Fibroblast of peridontal ligament (primary cell): Measurements from ENCODE around the gene MIAT.
A peak's percentile ranks its signal among the peaks of the same experiment; 100 is the strongest.
"Not testable (repeated sequence)": the region's sequence is repeated elsewhere in the genome, so short reads cannot be mapped to it uniquely, and the experiment has no call there.

ENCODE experiments used
- DNase-seq: peaks from one replicate; pipeline ENCODE4 v3.0.0-alpha.2; 2010; ENCODE audit errors: extremely low read depth

The MIAT gene

DNA sequence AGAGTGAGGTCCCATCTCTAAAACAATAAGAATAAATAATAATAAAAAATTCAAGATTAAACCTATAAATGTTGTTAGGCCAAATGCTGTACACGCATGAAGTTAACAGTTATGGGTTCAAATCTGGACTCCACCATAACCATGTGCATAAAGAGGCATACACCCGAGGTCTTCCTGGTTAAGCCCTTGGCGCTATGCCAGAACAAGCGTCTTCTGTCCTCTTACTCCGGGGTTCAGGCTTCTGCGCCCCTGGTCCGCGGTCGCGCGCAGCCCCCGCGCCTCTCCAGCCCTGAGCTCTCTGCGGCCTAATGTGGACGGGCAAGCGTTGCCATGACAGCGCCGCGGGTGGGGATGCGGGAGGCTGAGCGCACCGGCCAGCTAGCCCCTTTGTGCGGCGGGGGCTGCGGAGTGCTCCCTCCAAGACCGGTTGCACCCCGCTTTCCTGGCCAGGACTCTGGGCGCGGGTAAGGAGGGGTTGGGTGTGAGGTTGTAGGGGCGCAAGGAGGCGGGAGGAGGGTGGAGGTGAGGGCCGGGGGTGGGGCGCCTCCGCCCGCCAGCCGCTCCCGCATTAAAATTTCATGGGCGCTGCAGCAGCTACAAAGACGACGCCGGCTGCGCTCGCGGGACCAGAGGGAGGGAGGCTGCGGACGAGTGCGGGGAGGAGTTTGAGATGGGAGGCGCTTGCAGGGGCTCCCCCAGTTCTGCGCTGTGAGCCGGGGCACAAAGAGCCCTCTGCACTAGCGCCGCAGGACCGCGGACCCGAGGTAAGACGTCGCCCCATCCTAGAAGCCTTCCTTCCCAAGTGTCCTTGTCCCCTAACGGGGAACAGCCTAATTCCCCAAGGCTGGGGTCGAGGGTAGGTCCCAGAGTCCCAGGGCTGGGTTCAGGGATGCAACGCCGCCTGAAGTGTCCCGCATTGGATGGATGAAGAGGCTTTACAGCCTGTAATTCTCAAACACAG, at the start of gene MIAT:
MIAT (plus strand) TSS at position 698 of the 961 bp plus-strand sequence.
- DNase-seq: no peak

GRCh38 chr22:26608129-26608528, 49.3 kb upstream of the MIAT start:
- no peak for DNase-seq

DNA sequence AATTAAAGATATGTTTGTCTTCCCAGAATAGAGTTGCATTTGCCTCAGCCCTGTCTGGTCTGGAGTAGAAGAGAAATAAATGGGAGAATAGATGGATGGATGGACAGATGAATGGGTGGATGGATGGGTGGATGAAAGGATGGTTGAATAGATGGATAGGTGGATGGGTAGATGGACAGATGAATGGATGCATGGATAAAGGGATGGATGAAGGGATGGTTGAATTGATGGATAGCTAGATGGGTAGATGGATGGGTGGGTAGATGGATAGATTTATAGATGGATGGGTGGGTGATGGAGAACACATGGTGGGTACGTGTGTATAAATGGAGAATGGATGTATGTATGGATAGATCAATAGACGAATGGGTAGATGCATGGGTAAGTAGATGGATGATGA, 48.1 kb upstream of the MIAT start:
- DNase-seq: no peak

DNA sequence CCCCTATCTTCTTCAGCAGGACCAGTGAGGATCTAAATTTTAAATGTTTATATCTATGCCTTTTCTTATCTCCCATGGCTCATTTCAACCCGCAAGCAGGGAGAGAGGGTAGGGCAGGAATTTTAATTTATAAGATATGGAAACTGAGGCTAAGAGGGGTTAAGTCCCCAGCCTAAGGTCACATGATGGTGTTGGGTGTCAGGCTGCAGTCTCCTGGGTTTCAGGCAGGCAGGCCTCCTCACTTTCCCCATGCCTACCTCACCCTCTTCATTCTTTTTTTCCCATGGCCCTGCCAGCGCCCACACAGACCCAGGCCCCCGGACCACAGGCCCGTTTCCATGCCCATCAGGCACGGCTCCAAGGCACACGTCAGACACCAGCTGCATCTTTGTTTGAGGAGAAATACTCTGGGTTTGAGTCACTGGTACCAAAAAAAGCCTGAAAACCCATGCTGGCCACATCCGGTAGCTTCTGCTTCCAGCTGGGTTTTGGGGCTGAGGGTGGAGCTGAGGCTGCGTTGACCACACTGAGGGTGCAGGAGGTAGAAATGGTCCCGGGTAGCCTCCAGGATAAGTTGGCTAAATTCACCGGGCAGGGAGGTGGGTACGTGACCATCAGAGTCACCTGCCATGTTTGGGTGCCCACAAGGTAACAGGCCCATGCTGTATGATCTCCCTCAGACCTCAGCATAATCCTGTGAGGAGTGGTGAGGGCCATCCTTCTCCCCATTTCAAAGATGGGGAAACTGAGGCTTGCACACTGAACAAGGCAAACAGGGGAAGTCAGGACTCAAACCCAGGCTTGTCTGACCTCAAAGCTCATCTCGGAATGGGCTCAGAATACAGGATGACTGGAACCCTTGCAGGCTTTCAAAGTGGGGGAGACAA, 47.1 kb upstream of the MIAT start:
- DNase-seq: peak; percentile 95

GRCh38 chr22:26610996-26611395, 46.4 kb upstream of the MIAT start:
- no peak for DNase-seq

GRCh38 chr22:26612652-26613051, 44.7 kb upstream of the MIAT start:
- no peak for DNase-seq

- DNase-seq: not testable (repeated sequence)
These were observed 43.6 kb upstream of the MIAT start for GRCh38 chr22:26613753-26614152.

DNA sequence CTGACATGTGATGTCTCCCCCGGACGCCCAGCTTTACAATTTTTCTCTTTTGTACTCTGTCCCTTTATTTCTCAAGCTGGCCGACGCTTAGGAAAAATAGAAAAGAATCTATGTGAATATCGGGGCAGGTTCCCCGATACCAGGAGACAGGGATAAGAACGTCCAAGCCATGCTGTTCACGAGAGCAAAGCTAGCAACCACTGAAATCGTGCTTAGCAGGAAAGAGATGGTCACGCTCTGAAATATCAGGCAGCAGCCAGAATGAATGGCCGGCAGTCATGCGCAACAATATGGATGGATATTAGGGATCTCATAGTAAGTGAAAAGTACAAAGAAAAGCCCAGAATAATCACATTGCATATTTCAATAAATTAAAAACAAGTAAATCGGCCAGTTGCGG, 43.1 kb upstream of the MIAT start:
- DNase-seq: no peak

DNA sequence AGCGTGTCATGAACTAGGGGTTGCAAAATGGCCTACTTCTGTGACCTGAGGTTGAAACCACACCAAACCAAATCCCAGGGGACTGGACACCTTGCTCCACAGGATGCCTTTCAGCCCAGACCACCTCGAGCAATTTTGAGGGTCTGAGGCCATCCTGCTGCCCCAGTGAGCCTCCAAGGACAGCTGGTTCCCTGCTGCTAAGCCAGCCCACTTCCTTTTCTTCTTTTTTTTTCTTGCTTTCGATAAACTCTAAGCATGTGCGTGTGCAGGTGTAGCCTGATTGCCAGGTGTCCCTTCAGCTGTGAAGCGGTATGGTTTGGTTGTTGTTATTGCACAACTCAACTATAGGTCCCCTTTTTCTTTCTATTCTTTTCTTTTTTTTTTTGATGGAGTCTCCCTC, 42.2 kb upstream of the MIAT start:
- DNase-seq: no peak

- no peak for DNase-seq
These were observed 41.5 kb upstream of the MIAT start for GRCh38 chr22:26615830-26616435.

GRCh38 chr22:26616650-26617049, 40.7 kb upstream of the MIAT start:
- DNase-seq: no peak

DNA sequence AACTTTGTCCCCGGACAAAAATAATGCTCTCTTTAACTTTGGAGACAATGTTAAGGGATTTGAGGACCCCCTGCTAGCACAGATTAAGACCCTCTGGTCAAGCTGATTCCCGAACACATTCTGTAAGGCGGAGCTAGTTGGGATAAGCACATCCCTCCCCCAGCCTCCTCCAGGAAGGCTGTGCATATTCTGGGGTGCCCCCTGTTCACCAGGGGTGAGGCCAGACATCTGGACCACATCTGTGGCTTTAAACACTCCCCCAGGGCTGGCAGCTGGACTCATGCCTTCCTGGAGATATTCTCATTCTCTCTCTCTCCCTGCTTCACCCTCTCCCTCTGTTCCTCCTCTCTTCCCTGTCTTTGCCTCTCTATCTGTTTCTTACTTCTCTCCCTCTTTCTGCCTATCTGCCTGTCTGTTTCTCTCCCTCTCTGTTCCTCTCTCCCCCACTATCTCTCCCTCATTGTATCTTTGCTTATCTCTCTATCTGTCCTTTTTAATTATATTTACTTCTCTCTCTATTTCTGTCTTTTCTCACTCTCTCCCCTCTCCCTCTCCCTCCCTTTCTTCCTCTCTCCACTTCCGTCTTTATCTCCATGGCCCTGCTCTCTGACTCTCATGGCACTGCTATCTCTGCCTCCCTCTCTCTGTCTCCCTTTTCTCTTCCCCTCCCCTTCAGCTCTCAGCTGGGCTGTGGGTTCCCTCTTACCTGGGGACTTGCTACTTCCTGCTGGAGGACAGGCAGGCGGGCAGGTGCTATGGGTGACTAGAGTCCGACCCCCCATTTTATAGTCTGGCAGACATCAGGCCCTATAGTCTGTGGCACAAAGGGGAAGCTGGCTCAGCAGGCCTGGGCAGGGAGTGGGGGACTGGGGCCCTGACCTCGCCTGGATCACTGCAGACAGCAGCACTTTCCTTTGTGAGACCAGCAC, 39.9 kb upstream of the MIAT start, which contains the start of gene CRYBB1:
CRYBB1 (minus strand) TSS at position 757 of the 929 bp plus-strand sequence. CDS start 1,708 bp downstream, outside the sequence.
- DNase-seq: peak; percentile 44

- DNase-seq: no peak
These were observed 38.9 kb upstream of the MIAT start for GRCh38 chr22:26618455-26618854.

GRCh38 chr22:26619510-26619909, 37.9 kb upstream of the MIAT start:
- no peak for DNase-seq

DNA sequence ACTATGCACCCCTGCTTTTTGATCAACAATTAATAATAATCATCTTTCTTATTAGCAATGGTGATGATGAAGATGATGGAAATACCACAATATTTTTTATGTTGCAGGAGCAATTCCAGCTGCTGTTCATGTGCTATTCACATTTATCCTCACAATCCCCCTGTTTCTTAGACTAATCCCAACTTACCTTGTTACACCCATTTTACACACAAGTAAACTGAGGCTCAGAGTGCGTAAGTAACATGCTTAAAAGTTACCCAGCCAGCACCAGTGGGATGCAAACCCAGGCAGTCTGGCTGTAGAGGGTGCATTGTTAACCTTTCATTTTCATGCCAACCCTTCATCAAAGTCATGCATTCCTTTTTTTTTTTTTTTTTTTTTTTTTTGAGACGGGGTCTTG, 37.2 kb upstream of the MIAT start:
- DNase-seq: no peak

DNA sequence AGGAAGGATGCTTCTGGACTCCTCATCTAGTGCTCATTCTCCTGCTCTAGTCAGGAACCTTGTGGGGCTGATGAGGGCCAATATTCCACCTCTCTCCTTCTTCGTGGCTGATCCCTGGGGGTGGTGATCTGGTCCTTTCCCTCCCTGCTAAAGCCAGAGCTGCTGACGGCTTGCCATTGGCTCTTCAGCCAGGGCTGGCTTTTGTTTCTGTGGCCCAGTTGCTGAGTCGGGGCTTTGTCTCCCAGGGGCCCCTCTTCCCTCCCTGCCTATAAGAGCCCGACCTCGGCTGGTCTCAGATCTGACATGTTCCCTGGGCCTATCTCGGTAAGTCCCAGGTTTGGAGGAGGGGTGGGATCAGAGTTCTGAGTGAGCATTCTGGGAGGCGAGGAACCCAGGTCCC, 35.7 kb upstream of the MIAT start, which contains the start of gene CRYBA4:
CRYBA4 (plus strand) TSS at position 301 of the 400 bp plus-strand sequence. CDS start 634 bp downstream, outside the sequence.
- DNase-seq: no peak

DNA sequence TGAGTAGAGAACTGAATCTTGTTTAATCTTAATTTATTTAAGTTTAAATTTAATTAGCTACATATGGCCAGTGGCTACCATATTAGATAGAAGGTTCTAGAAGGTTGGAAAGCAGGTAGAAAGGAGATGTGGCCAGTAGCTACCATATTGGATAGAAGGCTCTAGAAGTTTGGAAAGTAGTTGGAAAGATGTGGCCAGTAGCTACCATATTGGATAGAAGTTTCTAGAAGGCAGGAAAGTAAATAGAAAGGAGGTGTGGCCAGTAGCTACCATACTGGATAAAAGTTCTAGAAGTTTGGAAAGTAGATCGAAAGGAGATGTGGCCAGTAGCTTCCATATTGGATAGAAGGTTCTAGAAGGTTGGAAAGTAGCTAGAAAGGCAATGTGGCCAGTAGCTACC, 33.4 kb upstream of the MIAT start:
- DNase-seq: no peak

GRCh38 chr22:26624803-26625202, 32.6 kb upstream of the MIAT start:
- DNase-seq: no peak

DNA sequence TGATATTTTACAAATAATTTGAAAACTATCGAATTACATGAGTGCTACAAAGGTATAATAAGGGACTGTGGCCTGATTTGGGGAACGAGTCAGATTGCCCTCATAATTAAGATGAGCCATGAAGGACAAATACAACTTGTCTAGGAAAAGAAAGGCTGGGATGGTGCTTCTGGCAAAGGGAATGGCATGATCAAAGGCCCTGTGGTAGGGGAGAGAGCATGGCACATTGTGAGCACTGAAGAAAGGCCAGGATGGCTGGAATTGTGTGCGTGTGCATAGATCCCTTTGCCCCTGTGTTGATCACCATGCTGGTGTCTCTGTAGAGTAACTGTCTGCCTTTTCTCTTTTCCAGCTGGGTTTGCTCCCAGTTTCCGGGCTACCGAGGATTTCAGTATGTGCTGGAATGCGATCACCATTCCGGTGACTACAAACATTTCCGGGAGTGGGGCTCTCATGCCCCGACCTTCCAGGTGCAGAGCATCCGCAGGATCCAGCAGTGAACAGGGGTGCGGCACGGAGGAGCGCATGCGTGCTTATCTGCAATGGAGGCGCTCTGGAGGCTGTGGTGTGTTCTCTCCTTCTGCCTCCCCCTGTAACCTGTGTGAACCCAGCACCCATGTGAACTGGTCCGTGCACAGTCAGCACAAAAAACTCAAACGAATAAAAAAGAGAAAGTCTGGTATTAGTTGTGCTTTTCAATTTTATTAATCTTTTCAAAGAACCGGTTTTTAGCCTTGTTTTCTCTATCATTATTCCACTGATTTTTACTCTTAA, 27.2 kb upstream of the MIAT start:
- DNase-seq: no peak

- no peak for DNase-seq
These were observed 26.1 kb upstream of the MIAT start for GRCh38 chr22:26631282-26631681.
